K562 (cell line): ENCODE results near the gene GLRA3. TPM values are rescaled to one million over a fixed set of nuclear protein-coding genes. Genes with fewer than 3 reads are reported as not detected.

ENCODE experiments used
- ATAC-seq: fragments of 200-7000 bp; cut with Tn5 transposase; 3 replicates; pipeline ENCODE4 v1.9.1; 2020; ENCODE audit warnings: moderate library complexity
- BruUV-seq: library from RNA; stranded (reverse); fragments of 400-500 nt; replicated peaks from 2 replicates; lab custom pipeline; 2021; lab: Mats Ljungman, UMichigan
- CTCF ChIA-PET: fragments of 300-600 bp; formaldehyde crosslinking; extraction: SDS; loops from one replicate; lab custom pipeline; 2021; ENCODE audit warnings: low intra/inter-chr PET ratio; lab: Yijun Ruan, JAX
- POLR2A ChIA-PET: fragments of 300-600, 350-650 bp; sonication (Branson Sonifier 250); formaldehyde crosslinking; extraction: SDS; loops from one replicate; lab custom pipeline; 2021; ENCODE audit warnings: antibody characterized with exemption, inconsistent platforms; lab: Yijun Ruan, JAX
- DNase-seq, 4 experiments: peaks; one replicate each; pipeline versions ENCODE4 v3.0.0 to v3.0.0-alpha.2; 2011 to 2018; ENCODE audit warnings: low spot score in 3 of 4, mixed read lengths in 3 of 4; ENCODE audit errors: extremely low read depth in 1 of 4
- FAIRE-seq: peaks from 2 replicates; lab custom pipeline; 2011; peaks lifted over from hg19 to GRCh38; lab: Jason Lieb, UNC
- H2AFZ ChIP-seq: 2 replicates; pipeline ENCODE4 v1.6.0; 2011; ENCODE audit warnings: low read depth, low read length, control low read depth, inconsistent platforms
- H3K27ac ChIP-seq: fragments of 200-600 bp; 3 replicates; pipeline ENCODE4 v1.8.0; 2011; ENCODE audit warnings: low read depth, mild to moderate bottlenecking, control low read depth, inconsistent platforms, low read length, moderate library complexity, mixed read lengths; ENCODE audit errors: extremely low read depth
- H3K27me3 ChIP-seq, 2 experiments: fragments of 300-600 bp in 1 of 2; 2 replicates in 1 of 2; 3 replicates in 1 of 2; pipeline versions ENCODE4 v1.6.0 to v1.8.0; 2011; ENCODE audit warnings: inconsistent platforms in 2 of 2, low read length in 2 of 2, mild to moderate bottlenecking in 1 of 2, mixed read lengths in 1 of 2, moderate library complexity in 1 of 2; ENCODE audit not compliant: control insufficient read depth in 2 of 2, insufficient read depth in 2 of 2
- H3K36me3 ChIP-seq: fragments of 300-600 bp; 3 replicates; pipeline ENCODE4 v1.8.0; 2011; ENCODE audit warnings: mild to moderate bottlenecking, low read length, inconsistent platforms; ENCODE audit not compliant: control insufficient read depth, insufficient read depth
- H3K4me1 ChIP-seq, 2 experiments: fragments of 200-600 bp in 1 of 2; replicated peaks in 1 of 2; 2 replicates in 1 of 2; 3 replicates in 1 of 2; pipeline versions ENCODE4 v1.5.1 to v1.8.0; 2011; ENCODE audit warnings: inconsistent platforms in 2 of 2, low read length in 2 of 2, mild to moderate bottlenecking in 1 of 2, mixed read lengths in 1 of 2, moderate library complexity in 1 of 2; ENCODE audit not compliant: control insufficient read depth in 2 of 2, insufficient read depth in 2 of 2
- H3K4me2 ChIP-seq: 2 replicates; pipeline ENCODE4 v1.6.1; 2011; ENCODE audit warnings: low read length, control low read depth, inconsistent platforms, mixed read lengths; ENCODE audit not compliant: insufficient read depth
- H3K4me3 ChIP-seq: fragments of 200-600 bp; sonication (generic), shearing (Covaris generic); 2 replicates; pipeline ENCODE4 v1.5.1; 2016; ENCODE audit warnings: control low read depth, inconsistent platforms
- H3K79me2 ChIP-seq: fragments of 200-600 bp; 3 replicates; pipeline ENCODE4 v1.8.0; 2011; ENCODE audit warnings: low read length, inconsistent platforms; ENCODE audit not compliant: control insufficient read depth, insufficient read depth
- H3K9ac ChIP-seq, 2 experiments: 2 replicates each; pipeline versions ENCODE4 v1.6.0 to v1.6.1; 2011; ENCODE audit warnings: low read depth in 2 of 2, low read length in 2 of 2, control low read depth in 1 of 2, inconsistent platforms in 1 of 2, mild to moderate bottlenecking in 1 of 2, mixed read lengths in 1 of 2; ENCODE audit not compliant: insufficient read depth in 1 of 2
- H3K9me1 ChIP-seq: one replicate; pipeline ENCODE4 v1.6.0; 2011; ENCODE audit warnings: inconsistent platforms, mild to moderate bottlenecking, low read length, moderate library complexity; ENCODE audit not compliant: control insufficient read depth, insufficient read depth
- H3K9me3 ChIP-seq: replicated peaks from 2 replicates; pipeline ENCODE4 v1.5.1; 2011; ENCODE audit warnings: low read depth, low read length, inconsistent platforms; ENCODE audit not compliant: control insufficient read depth, insufficient read depth
- H4K20me1 ChIP-seq: replicated peaks from 2 replicates; pipeline ENCODE4 v1.6.1; 2011; ENCODE audit warnings: low read length, inconsistent platforms, mixed read lengths; ENCODE audit not compliant: control insufficient read depth, insufficient read depth
- E4F1 ChIP-seq: fragments of 250-450 bp; sonication (Bioruptor Pico); IDR thresholded peaks from 2 replicates; pipeline ENCODE4 v1.5.0; 2021; ENCODE audit warnings: mild to moderate bottlenecking, borderline replicate concordance
- ESRRA ChIP-seq: fragments of 450-650 bp; IDR thresholded peaks from 2 replicates; pipeline ENCODE4 v1.6.1; 2014; ENCODE audit warnings: low read depth, mild to moderate bottlenecking, moderate library complexity, borderline replicate concordance
- HDAC2 ChIP-seq: fragments of 450-650 bp; IDR thresholded peaks from 2 replicates; pipeline ENCODE4 v1.6.1; 2016; ENCODE audit warnings: mild to moderate bottlenecking
- HMGN3 ChIP-seq: IDR thresholded peaks from 2 replicates; pipeline ENCODE4 v1.6.1; 2011; ENCODE audit warnings: borderline replicate concordance, low read depth, mild to moderate bottlenecking, mixed read lengths, low read length; ENCODE audit not compliant: insufficient read length; ENCODE audit errors: extremely low read depth
- HNRNPK ChIP-seq: fragments of 200-400 bp; formaldehyde crosslinking; IDR thresholded peaks from one replicate; pipeline ENCODE4 v1.6.1; 2018; ENCODE audit warnings: mild to moderate bottlenecking, low read depth, low read length; ENCODE audit not compliant: poor library complexity, severe bottlenecking
- NFRKB ChIP-seq: fragments of 450-650 bp; IDR thresholded peaks from 2 replicates; pipeline ENCODE4 v1.6.1; 2016; ENCODE audit warnings: low read depth
- NR2C2 ChIP-seq, 2 experiments: fragments of 200-800 bp in 1 of 2; sonication (Bioruptor generic) in 1 of 2; sonication (generic) in 1 of 2; formaldehyde crosslinking in 1 of 2; IDR thresholded peaks; 2 replicates each; pipeline versions ENCODE4 v1.6.1 to v1.8.0; 2016 to 2022; ENCODE audit warnings: mild to moderate bottlenecking in 1 of 2, missing compliant biosample characterization in 1 of 2, missing genetic modification characterization in 1 of 2, missing genetic modification reagents in 1 of 2
- POU5F1 ChIP-seq: fragments of 150-350 bp; IDR thresholded peaks from 2 replicates; pipeline ENCODE4 v1.6.1; 2014; ENCODE audit warnings: borderline replicate concordance, low read length, low read depth, mild to moderate bottlenecking; ENCODE audit not compliant: partially characterized antibody
- PTBP1 ChIP-seq: fragments of 200-400 bp; formaldehyde crosslinking; IDR thresholded peaks from 2 replicates; pipeline ENCODE4 v1.6.1; 2017; ENCODE audit warnings: low read depth, low read length
- STAG1 ChIP-seq: sonication (generic); formaldehyde crosslinking; IDR thresholded peaks from 2 replicates; pipeline ENCODE4 v1.5.0; 2020; ENCODE audit warnings: missing genetic modification reagents, borderline replicate concordance
- ZNF551 ChIP-seq: fragments of 250-450 bp; sonication (Bioruptor Pico); IDR thresholded peaks from 2 replicates; pipeline ENCODE4 v1.5.0; 2021; ENCODE audit warnings: mild to moderate bottlenecking, moderate library complexity
- WGBS: fragments of 100-300 bp; shearing (Covaris generic); methylation state at CpG from one replicate; pipeline ENCODE4 v1.1.6; 2016; ENCODE audit warnings: low coverage, mixed read lengths; ENCODE audit not compliant: insufficient coverage; ENCODE audit errors: missing lambda C conversion rate; 5-methylcytosine and 5-hydroxymethylcytosine counted together
- in situ Hi-C: fragments of 300-500 bp; cut with MboI; formaldehyde crosslinking; loops from 4 replicates; pipeline ENCODE4 v1.15.0; 2018; ENCODE audit warnings: inconsistent platforms, mixed read lengths
- intact Hi-C: fragments of 100-400 bp; cut with micrococcal nuclease; formaldehyde crosslinking; loops from 2 replicates; pipeline ENCODE4 v1.14.2; 2022
- polyA plus RNA-seq, 8 experiments: library from polyadenylated mRNA; depleted of rRNA in 4 of 8; stranded (reverse) in 5 of 8; unstranded in 3 of 8; fragments of >200 nt; fragmentation: Nextera tagmentation in 2 of 8; fragmentation: Illumina TruSeq in 1 of 8; extraction: Ambion mirVana in 2 of 8; extraction: Trizol in 1 of 8; gene quantifications; 2 replicates each; pipeline versions ENCODE4 v1.2.1 to v1.2.3, GENCODE V29; 2011 to 2014; ENCODE audit warnings: inconsistent platforms in 1 of 8, missing spikeins in 1 of 8
- total RNA-seq, 7 experiments: library from RNA; depleted of rRNA in 6 of 7; stranded (reverse); fragments of >200 nt in 6 of 7; fragmentation: Illumina TruSeq in 2 of 7; extraction: Trizol in 2 of 7; gene quantifications; 2 replicates each; pipeline versions ENCODE4 v1.2.1 to v1.2.3, GENCODE V29; 2011 to 2021; ENCODE audit warnings: low replicate concordance in 1 of 7

Gene GLRA3
- total and polyA plus RNA-seq, 9 of the 15 experiments (the other 6 are each of a cell fraction or from before 2014, with no cell fraction given): 0.06 to 0.14 (median 0.08) TPM; not detected in 2

GRCh38 chr4:174628191-174628590 lies 200.9 kb downstream of the GLRA3 start (continued):
- no peak for TF ChIP-seq HDAC2
- TF ChIP-seq HMGN3: no peak
- no peak for TF ChIP-seq E4F1 (CRISPR knock-in tag)
- TF ChIP-seq ESRRA: no peak
- TF ChIP-seq ZNF551 (CRISPR knock-in tag): no peak
- TF ChIP-seq STAG1 (CRISPR knock-in tag): no peak
- TF ChIP-seq, all 486 proteins: peak for 0

DNA sequence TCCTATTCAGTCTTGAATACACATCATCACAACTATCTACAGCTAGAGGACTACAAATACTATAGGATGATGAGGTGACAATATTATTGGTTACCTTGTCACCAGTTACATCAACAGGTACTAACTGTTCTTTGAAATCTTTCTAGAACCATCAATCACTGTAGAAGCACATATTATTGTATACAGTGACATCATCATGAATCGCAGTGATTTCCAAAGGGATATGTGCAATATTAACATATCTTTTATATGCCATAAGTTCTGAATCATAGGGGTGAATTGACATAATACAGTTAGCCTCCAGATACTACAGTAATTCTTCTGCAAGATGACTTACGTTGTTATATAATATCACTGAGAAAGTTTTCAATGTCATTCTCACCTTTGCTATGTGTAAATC lies 201.6 kb downstream of the GLRA3 start:
- no peak overlapping the region for H3K27ac ChIP-seq
- H3K9me3 ChIP-seq: no peaks in the 10 kb centered on the region
- no peaks in the 10 kb centered on the region for H3K36me3 ChIP-seq
- H2AFZ ChIP-seq: no peak overlapping the region
- ATAC-seq (no peak), FAIRE-seq (no peak), DNase-seq (no peak)
- ChIA-PET CTCF (no interaction called here), POLR2A (no interaction called here)
- intact Hi-C loops: no loop called here
- no TSS peak for BruUV-seq
- no peaks in the 10 kb centered on the region for H4K20me1 ChIP-seq
- H3K4me1 ChIP-seq: no peaks in the 10 kb centered on the region
- H3K27me3 ChIP-seq: no peaks in the 10 kb centered on the region
- no peak overlapping the region for H3K4me3 ChIP-seq
- no peaks in the 10 kb centered on the region for H3K79me2 ChIP-seq
- in situ Hi-C loops: no loop called here
- 80% methylated on average over 2 of the region's 2 CpGs for WGBS
- H3K4me2 ChIP-seq: no peak overlapping the region
- H3K9me1 ChIP-seq: no peaks in the 10 kb centered on the region
- no peak overlapping the region for H3K9ac ChIP-seq
- TF ChIP-seq PTBP1: no peak
- no peak for TF ChIP-seq HNRNPK
- no peak for TF ChIP-seq NFRKB
- no peak for TF ChIP-seq HDAC2
- no peak for TF ChIP-seq NR2C2 (CRISPR knock-in tag; IDR thresholded peaks at IDR 0.05)
- TF ChIP-seq NR2C2 (tag; IDR thresholded peaks at IDR 0.05): no peak
- no peak for TF ChIP-seq POU5F1
